ENCODE data around the gene KCNIP3. TPM values are rescaled to one million over a fixed set of nuclear protein-coding genes. Genes with fewer than 3 reads are reported as not detected.
"Not testable (repeated sequence)": the region's sequence is repeated elsewhere in the genome, so short reads cannot be mapped to it uniquely, and the experiment has no call there.

The KCNIP3 gene
- total RNA-seq, 2 experiments from 2014 or later: not detected

DNA sequence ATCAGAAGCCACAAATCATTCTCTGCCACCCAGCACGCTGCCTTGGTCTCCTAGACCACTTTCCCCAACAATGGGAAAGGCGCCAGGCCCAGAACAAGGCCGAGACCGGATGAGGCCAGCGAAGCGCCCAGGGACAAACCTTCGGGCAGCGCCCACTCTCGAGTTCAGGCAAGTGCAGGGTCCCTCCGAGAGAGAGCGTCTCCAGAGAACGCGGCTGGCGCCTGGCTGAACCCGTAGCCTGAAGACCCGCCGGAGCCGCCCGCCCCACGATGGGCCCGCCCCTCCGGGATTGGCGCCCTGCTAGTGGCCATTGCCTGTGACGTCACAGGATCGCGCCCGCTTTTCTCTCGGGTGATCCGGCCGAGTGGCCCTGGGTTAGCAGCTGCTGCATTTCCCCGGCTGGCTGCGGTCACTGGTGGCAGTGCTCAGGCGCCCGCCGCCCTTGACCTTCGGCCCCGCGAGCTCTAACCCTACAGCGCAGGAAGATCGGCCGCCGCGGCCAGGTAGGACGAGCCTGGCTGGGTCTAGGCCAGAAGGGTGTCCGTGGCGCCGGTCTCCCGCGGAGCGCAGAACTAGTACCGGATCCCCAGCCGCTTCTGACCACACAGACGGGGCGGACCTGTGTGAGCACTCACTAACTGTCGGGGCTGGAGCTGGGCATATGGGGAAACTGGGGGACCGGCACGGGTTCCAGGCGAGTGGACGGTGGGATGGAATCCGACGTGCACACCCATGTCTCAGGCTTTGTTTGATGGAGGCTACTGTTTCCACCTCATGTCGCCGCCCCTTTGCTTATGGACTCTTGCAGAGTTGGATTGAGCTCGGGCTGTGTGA lies 105.4 kb downstream of the KCNIP3 start, which contains the start of gene FAHD2A:
TSS of gene FAHD2A (plus strand) at position 339 of the 834 bp plus-strand sequence. CDS start 2,851 bp downstream, outside the sequence.
- POLR2A ChIA-PET: interaction anchor here (0.8 to 2.8 kb wide), 4 partner anchors 13 to 237 kb away, joined by 3 to 10 read pairs (median 4); partner anchors contain the start of gene ZNF2
- H3K9me3 Mint-ChIP-seq: no peaks in the 10 kb centered on the region
- peak within 1 kb of the TSS; percentile 99 for H3K4me3 Mint-ChIP-seq
- no peaks in the 10 kb centered on the region for H3K27me3 Mint-ChIP-seq
- peaks cover 4% of the 10 kb centered on the region for H3K36me3 Mint-ChIP-seq (ENCODE audit: low read depth)
- H3K4me1 Mint-ChIP-seq: peaks cover 23% of the 10 kb centered on the region
- CTCF ChIA-PET: interaction anchor here (0.8 to 3.4 kb wide), 8 partner anchors 9 to 243 kb away, joined by 3 to 29 read pairs (median 3); no protein-coding TSS in a partner anchor
- DNase-seq: peak; percentile 96
- peak within 1 kb of the TSS; percentile 89 for H3K27ac Mint-ChIP-seq

DNA sequence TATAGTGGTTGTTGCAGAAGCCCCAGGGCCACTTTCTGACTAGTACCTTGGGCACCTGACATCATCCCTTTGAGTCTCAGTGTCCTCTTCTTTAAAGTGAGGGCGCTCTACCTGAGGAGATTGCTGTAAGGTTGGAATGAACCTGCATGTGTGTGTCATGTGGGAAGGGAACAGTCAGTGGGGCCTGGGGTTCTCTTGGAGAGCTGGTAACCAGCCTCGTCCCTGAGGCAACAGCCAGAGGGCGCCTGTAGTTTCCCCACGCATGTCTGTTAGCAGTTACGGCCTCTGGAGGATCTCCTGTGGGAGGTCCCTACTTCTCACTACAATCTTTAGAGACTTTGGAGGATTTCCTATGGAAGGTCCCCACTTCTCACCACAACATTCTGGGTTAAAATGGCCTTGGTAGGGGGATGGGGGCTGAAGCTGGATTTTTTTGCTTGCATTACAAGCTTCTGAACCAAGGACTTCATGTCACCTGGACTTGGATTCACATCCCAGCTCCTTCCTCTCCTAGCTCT lies 106.1 kb downstream of the KCNIP3 start:
- H3K27me3 Mint-ChIP-seq; H3K9me3 Mint-ChIP-seq; H3K36me3 Mint-ChIP-seq (ENCODE audit: low read depth): not testable (repeated sequence)
- Mint-ChIP-seq H3K27ac (peak overlapping the region; percentile 89), H3K4me1 (peaks cover 23% of the 10 kb centered on the region), H3K4me3 (peak overlapping the region; percentile 99)
- CTCF ChIA-PET: interaction anchor here (0.8 to 3.4 kb wide), 7 partner anchors 9 to 243 kb away, joined by 3 to 29 read pairs (median 3); no protein-coding TSS in a partner anchor
- POLR2A ChIA-PET: interaction anchor here (0.8 to 2.8 kb wide), 3 partner anchors 14 to 238 kb away, joined by 4 to 10 read pairs (median 4); partner anchors contain the start of gene ZNF2
- DNase-seq: peak; percentile 49

DNA sequence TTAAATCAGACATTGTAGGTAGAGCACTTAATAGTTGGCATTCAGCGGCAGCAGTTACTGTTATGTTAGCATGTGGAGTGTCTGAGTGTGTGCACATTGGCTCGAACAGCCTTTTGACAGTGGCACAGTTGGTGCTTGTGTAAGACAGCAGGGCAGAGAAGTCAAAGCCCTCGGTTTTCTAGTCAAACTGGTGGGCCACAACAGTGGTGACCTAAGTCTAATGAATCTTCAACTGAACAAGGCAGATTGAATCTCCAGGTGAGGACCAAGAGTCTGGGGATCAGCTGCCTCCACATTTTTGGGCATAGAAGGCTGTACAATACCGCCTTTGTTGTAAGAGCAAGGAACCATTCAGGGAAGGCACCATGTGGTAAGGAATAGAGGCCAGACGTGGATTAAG lies 106.7 kb downstream of the KCNIP3 start:
- ChIA-PET POLR2A (interaction anchor here (0.9 to 2.8 kb wide), 2 partner anchors 15 to 238 kb away, joined by 4 to 10 read pairs; partner anchors contain the start of gene ZNF2), CTCF (interaction anchor here (1.0 to 3.4 kb wide), 3 partner anchors 8 to 15 kb away, joined by 3 to 29 read pairs (median 3); no protein-coding TSS in a partner anchor)
- not testable (repeated sequence) for H3K27ac Mint-ChIP-seq

DNA sequence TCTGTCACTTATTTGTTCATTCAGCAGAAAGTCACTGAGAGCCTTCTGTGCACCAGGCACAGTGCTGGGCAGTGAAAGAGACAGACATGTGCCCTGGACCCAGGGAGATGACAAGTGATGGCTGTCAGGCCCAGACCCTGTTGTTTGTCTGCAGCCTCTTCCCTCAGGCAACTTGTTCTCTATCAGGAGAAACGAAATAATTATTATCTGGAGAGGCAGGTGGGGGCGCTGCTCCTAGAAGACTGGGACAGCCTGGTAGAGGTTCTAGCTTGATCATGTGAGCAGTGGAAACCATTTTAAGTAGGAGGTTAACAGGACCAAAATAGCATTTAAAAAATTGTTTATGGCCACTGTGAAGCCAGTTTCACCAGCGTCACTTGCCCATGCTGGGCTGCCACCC lies 107.5 kb downstream of the KCNIP3 start:
- H3K9me3 Mint-ChIP-seq; DNase-seq; H3K27ac Mint-ChIP-seq; H3K27me3 Mint-ChIP-seq; CTCF ChIA-PET; H3K4me3 Mint-ChIP-seq; H3K36me3 Mint-ChIP-seq (ENCODE audit: low read depth); POLR2A ChIA-PET: not testable (repeated sequence)
- H3K4me1 Mint-ChIP-seq: peaks cover 23% of the 10 kb centered on the region

More for the DNA sequence above, 106.7 kb downstream of the KCNIP3 start:
- H3K4me1 Mint-ChIP-seq: peaks cover 23% of the 10 kb centered on the region
- peak overlapping the region; percentile 99 for H3K4me3 Mint-ChIP-seq
- not testable (repeated sequence) for DNase-seq; H3K36me3 Mint-ChIP-seq (ENCODE audit: low read depth); H3K27me3 Mint-ChIP-seq; H3K9me3 Mint-ChIP-seq

DNA sequence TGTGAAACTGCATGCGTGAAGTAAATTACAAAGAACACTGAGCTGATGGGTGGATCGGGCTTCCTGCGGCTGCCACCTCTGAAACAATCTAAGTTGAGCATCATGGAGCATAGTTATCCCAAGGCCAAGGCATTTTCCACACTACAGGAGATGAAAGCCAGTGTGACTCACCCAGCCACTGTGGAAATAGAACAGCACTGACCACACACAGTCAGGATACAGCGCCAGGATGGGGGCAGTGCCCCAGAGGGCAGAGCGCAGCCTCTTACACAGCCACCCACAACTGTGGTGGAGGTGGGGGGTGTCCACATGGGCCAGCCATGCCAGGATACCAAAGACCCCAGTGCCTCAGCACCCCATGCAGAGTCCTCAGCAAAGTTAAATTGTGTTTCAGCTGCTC lies 114.1 kb downstream of the KCNIP3 start:
- POLR2A ChIA-PET; H3K27me3 Mint-ChIP-seq; H3K36me3 Mint-ChIP-seq (ENCODE audit: low read depth); H3K9me3 Mint-ChIP-seq; H3K4me1 Mint-ChIP-seq; H3K4me3 Mint-ChIP-seq; DNase-seq; H3K27ac Mint-ChIP-seq: not testable (repeated sequence)
- CTCF ChIA-PET: interaction anchor here (0.9 kb wide), 1 partner anchor 8 kb away, joined by 3 read pairs; the partner anchor contains the start of gene FAHD2A

DNA sequence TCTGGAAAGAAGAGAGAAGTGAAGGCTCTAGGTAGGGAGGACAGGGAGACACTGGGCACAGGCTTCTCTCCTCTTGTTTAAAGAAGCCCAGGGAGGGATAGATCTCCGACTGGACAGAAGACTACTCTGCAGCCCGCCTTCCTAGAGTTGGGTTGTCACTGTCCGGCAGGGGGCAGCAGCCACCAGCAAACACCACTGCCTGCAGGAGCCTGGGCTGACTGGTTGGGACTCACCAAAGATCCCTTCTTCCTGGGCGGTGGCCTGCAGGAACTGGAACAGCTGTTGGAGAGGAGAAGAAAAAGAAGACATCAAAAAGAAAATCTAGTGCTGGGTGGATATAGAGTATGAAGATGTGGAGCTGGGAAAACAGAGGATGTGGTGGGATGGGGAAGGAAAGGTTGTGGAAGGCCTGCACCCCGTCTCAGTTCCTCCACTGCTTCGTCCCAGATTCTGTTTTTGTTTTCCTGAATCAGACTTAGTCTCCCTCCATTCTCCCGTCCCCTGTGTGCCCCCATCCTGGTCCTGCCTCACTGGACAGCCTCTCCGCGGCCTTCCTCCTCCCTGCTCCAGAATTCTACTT lies 117.0 kb downstream of the KCNIP3 start:
- H3K4me3 Mint-ChIP-seq; H3K4me1 Mint-ChIP-seq; H3K9me3 Mint-ChIP-seq; H3K27me3 Mint-ChIP-seq; H3K27ac Mint-ChIP-seq; CTCF ChIA-PET; POLR2A ChIA-PET; H3K36me3 Mint-ChIP-seq (ENCODE audit: low read depth): not testable (repeated sequence)
- peak; percentile 70 for DNase-seq

DNA sequence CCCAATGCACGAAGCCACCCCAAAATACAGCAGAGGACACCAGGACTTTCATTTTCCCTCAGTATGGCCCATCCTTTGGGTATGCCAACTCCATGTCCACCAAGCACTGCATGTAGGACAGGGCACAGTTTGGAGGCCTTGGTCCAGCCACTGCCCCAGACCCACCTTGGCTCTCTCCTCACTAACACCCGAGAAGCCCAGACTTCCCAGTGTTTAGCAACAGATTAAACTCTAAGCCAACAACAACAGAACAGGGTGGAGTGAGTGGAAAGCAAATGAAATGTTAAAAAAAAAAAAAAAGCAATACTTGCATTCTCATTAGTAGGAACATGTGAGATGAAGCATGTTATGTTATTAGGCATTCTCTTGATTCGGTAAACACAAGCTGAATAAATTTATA lies 118.0 kb downstream of the KCNIP3 start:
- H3K27me3 Mint-ChIP-seq; H3K9me3 Mint-ChIP-seq; DNase-seq; H3K4me1 Mint-ChIP-seq; H3K4me3 Mint-ChIP-seq; H3K36me3 Mint-ChIP-seq (ENCODE audit: low read depth); H3K27ac Mint-ChIP-seq; POLR2A ChIA-PET: not testable (repeated sequence)
- CTCF ChIA-PET: interaction anchor here (0.9 kb wide), 1 partner anchor 12 kb away, joined by 3 read pairs; no protein-coding TSS in a partner anchor

DNA sequence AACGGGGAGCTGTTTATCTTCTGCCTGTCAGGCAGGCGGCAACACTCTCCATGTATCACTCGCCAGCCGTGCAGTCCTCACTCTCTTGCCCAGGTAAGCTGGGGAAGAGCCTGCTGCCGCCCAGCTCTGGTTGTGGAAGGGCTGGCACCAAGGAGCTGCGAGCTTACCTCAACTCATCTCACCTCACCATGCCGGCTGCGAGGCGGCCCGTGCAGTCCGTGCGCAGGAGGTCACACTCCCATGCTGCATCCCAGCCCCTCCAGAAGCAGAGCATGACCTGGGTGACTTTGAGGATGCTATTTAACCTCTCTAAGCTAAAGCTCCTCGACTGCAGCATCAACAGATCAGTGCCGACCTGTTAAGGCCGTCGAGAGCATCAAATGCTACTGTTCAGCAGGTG lies 118.4 kb downstream of the KCNIP3 start:
- H3K4me1 Mint-ChIP-seq; POLR2A ChIA-PET; DNase-seq; H3K27ac Mint-ChIP-seq; H3K9me3 Mint-ChIP-seq; H3K4me3 Mint-ChIP-seq; H3K27me3 Mint-ChIP-seq; H3K36me3 Mint-ChIP-seq (ENCODE audit: low read depth): not testable (repeated sequence)
- CTCF ChIA-PET: interaction anchor here (0.9 kb wide), 1 partner anchor 12 kb away, joined by 3 read pairs; no protein-coding TSS in a partner anchor

DNA sequence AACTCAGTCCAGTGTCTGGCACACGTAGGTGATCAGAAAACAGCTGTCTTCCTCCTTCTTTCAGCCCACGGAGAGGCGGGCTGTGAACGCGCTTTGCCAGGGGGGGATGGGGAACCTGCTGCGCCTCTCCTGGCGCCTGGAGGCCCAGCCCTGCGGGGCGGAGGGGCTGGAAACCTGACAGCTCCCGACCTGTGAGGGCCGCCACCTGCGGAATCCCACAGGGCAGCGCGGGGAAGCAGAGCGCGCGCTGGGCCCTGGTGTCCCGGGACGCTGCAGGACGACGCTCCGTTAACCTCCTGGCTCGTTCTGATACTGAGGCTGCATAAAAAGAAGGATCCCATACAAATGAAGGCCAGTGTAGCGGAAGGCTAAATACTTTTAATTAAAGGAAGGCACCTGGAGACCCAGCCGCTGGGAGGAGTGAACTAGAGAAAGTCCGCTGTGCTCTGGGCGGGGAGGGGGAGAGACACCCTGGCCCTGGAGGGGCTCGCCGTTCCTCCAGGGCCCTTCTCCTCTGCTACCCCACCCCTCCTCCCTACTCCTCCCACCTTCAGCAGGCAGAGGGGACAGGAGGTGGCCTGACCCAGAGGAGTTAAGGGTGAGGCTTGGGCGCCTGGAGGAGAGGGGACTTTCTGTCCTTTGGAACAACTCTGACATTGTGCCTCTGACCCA lies 130.2 kb downstream of the KCNIP3 start:
- H3K27me3 Mint-ChIP-seq; DNase-seq; POLR2A ChIA-PET; H3K27ac Mint-ChIP-seq; H3K36me3 Mint-ChIP-seq (ENCODE audit: low read depth); H3K4me3 Mint-ChIP-seq; H3K9me3 Mint-ChIP-seq; CTCF ChIA-PET; H3K4me1 Mint-ChIP-seq: not testable (repeated sequence)

DNA sequence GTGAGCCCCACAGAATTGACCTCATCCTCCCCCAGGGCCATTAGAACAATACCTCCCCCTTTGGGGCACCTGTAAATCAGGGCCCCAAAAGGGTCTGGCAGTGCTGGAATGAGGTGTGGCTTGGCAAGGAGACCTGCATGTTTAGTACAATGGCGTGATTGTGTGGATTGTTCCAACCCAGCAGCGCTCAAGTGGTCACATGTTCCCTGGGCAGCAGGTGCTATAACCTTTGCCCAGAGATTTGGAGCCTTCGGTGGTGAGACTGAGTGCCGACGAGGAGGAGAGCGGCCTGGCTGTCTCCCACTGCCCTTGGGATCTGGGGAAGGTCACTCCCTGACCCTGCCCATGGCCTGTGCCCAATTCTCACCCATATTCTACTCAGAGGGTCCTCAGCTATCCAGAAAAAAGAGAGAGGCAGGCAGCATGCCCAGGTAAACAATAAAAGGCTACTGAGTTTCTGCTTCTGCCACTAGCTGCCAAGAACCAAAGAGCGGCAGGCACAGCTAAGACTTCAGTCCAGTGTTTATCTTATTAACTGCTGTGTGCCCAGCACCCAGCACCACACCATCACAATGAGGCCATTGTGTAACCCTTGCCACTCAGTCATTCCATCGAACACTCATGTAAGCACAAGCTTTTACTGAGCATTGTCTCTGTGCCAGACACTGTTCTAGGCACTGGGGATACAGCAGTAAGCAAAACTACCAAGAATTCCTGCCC lies 132.8 kb downstream of the KCNIP3 start:
- H3K4me3 Mint-ChIP-seq; H3K36me3 Mint-ChIP-seq (ENCODE audit: low read depth); CTCF ChIA-PET; H3K27me3 Mint-ChIP-seq; H3K4me1 Mint-ChIP-seq; H3K9me3 Mint-ChIP-seq; DNase-seq; H3K27ac Mint-ChIP-seq; POLR2A ChIA-PET: not testable (repeated sequence)

DNA sequence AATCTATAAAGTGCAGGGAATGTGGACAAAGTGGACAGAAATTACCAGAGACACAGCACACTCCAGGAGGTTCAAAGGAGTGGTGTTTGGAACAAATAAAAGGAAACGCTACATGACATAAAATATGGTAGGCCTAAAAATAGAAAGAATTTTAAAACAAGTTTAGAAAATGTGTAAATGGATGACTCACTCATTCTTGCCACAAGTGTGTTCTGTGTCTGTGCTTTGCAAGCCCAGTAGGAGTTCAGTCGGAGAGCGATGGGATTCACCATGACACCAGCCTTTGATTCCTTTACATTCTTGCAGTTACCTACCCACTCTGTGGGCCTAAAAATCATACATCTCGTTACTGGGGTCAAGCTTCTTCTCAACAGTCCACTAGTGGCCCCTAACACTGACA lies 136.2 kb downstream of the KCNIP3 start:
- H3K27me3 Mint-ChIP-seq; H3K27ac Mint-ChIP-seq; POLR2A ChIA-PET; DNase-seq; CTCF ChIA-PET; H3K9me3 Mint-ChIP-seq; H3K4me3 Mint-ChIP-seq; H3K36me3 Mint-ChIP-seq (ENCODE audit: low read depth); H3K4me1 Mint-ChIP-seq: not testable (repeated sequence)

DNA sequence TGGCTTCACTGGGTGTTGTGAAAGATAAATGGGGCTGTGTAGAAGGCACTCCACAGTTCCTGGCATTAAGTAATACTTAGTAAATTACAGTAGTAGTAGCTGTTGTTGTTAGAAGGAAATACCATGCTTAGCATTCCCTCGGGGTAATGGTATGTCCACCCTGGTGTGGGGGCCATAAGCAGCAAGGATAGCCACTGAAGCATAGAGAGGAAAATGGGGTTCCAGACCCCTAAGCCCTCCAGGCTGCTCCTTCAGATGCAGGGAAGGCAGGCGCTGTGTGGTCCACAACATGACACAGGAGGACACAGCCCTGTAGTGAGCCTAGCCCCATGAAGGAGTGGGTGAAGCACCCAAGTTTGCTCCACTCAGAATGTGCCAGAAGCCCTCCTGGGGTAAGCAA lies 136.8 kb downstream of the KCNIP3 start:
- H3K4me3 Mint-ChIP-seq; H3K36me3 Mint-ChIP-seq (ENCODE audit: low read depth); DNase-seq; H3K4me1 Mint-ChIP-seq; H3K9me3 Mint-ChIP-seq; POLR2A ChIA-PET; H3K27ac Mint-ChIP-seq; CTCF ChIA-PET; H3K27me3 Mint-ChIP-seq: not testable (repeated sequence)

Data from activated CD4-positive, alpha-beta memory T cell treated with anti-CD3 and anti-CD28 coated beads, Interleukin-2, amount 10 ng/mL, durations not matched to agents 7 days and 5 days (primary cell).